22Rv1 (cell line): ENCODE results near the gene PNMA8A.

Experiments used
- H3K27ac ChIP-seq: fragments of 450-650 bp; 2 replicates; pipeline ENCODE4 v1.5.1; 2017
- ZFX ChIP-seq: fragments of 450-650 bp; IDR thresholded peaks from 2 replicates; pipeline ENCODE4 v1.6.1; 2017; ENCODE audit warnings: antibody characterized with exemption, borderline replicate concordance
- TF ChIP-seq, protein P1 (sequence below): fragments of 450-650 bp; IDR thresholded peaks from 2 replicates; pipeline ENCODE4 v1.5.1; 2017; ENCODE audit warnings: mild to moderate bottlenecking

PNMA8A gene

GRCh38 chr19:46486358-46486757, 15.0 kb upstream of the PNMA8A start:
- TF ChIP-seq, protein P1, sequence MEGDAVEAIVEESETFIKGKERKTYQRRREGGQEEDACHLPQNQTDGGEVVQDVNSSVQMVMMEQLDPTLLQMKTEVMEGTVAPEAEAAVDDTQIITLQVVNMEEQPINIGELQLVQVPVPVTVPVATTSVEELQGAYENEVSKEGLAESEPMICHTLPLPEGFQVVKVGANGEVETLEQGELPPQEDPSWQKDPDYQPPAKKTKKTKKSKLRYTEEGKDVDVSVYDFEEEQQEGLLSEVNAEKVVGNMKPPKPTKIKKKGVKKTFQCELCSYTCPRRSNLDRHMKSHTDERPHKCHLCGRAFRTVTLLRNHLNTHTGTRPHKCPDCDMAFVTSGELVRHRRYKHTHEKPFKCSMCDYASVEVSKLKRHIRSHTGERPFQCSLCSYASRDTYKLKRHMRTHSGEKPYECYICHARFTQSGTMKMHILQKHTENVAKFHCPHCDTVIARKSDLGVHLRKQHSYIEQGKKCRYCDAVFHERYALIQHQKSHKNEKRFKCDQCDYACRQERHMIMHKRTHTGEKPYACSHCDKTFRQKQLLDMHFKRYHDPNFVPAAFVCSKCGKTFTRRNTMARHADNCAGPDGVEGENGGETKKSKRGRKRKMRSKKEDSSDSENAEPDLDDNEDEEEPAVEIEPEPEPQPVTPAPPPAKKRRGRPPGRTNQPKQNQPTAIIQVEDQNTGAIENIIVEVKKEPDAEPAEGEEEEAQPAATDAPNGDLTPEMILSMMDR, result no peak
- TF ChIP-seq ZFX, result no peak
- no peak overlapping the region for H3K27ac ChIP-seq

DNA sequence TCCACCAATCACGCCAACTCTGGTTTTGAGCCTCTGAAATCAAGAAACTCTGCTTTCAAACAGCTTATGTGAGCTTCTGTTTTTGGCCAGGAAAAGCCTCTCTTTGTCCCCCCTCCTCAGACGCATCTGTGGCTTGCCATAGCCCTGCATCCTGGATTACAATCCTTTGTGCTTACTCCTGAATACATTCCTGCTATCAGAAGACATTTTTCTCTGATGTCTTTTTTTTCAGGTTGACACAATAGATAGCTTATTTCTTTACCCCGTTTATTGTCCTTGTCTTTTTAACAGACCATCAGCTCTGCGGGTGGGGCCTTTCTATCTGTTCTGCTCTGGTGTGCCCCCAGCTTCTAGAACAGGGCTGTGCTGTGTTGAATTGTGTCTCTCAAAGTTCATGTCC, 13.3 kb upstream of the PNMA8A start:
- H3K27ac ChIP-seq, result no peak overlapping the region
- TF ChIP-seq ZFX, result no peak
- TF ChIP-seq, protein P1, result no peak

GRCh38 chr19:46482631-46483030, 11.3 kb upstream of the PNMA8A start:
- TF ChIP-seq, protein P1, result no peak
- TF ChIP-seq ZFX, result no peak
- no peak overlapping the region for H3K27ac ChIP-seq

DNA sequence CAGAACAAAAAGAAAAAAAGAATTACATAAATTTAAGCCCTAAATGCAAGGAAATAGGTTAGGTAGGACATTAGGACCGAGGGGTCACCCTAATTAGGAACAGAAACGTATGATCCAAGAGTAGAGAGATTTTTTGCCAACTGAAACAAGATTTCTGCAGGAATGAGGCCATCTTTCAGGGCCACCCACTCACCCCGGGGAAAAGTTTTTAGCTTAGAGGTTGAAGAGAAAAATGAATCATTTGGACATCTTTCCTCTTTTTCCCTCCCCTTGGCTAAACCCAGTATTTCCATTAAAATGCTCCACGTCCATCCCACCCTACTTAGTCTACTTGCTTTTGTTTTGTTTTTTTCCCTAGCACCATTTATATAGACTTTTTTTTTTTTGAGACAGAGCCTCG, 10.6 kb upstream of the PNMA8A start:
- TF ChIP-seq, protein P1, result no peak
- no peak for TF ChIP-seq ZFX
- no peak overlapping the region for H3K27ac ChIP-seq

DNA sequence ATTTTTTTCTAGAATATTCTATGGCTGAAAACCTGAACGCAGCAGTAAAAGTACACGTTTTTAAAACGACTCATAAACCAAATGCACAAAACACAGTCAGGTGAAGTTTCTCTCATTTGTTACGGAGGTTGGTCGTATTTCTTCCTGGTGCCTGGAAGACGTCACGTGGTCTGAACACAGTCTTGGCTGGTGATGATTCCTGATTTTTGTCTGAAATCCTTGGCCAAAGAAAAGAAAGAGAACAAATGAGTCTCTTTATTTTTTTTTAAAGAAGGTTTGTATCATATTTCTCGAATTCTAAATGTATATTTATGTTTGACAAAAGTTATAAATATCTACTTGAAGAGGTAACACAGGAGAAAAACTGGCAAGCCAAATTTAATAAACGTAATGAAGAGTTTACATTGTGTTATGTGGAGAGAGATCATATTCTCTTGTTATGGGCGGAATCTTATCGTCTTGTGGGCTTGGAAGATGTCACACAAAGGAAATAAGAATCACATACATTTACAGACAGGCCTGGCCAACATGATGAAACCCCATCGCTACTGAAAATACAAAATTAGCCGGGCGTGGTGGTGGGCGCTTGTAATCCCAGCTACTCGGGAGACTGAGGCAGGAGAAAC, 10.0 kb upstream of the PNMA8A start:
- TF ChIP-seq, protein P1, result no peak
- no peak for TF ChIP-seq ZFX
- no peak overlapping the region for H3K27ac ChIP-seq

DNA sequence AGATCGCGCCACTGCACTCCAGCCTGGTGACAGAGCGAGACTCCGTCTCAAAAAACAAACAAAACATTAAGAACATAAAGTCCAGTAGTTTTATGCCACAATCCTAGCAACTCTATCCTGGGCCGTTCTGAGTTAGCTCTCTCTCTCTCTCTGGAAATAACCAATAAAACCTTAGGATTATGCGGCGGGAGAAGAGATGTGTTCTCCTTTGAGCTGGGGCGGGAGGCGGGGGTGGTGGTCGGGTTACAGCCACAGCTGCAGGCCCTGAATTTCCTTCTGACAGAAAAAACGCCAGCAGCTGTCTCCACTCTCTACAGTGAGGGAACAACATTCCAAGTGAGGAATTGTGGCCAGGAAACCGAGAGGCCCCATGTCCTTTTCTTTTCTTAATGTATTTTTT, 9.1 kb upstream of the PNMA8A start:
- no peak for TF ChIP-seq ZFX
- TF ChIP-seq, protein P1, result no peak
- H3K27ac ChIP-seq, result no peak overlapping the region

- no peak for TF ChIP-seq ZFX
- TF ChIP-seq, protein P1, result no peak
- H3K27ac ChIP-seq, result no peak overlapping the region
Observed at GRCh38 chr19:46478356-46478986, 7.1 kb upstream of the PNMA8A start.
